Kidney glomerular epithelial cell (primary cell): ENCODE measurements around the gene TTC7B.
"Not testable (repeated sequence)": the region's sequence is repeated elsewhere in the genome, so short reads cannot be mapped to it uniquely, and the experiment has no call there.

ENCODE experiments used
- DNase-seq: peaks from one replicate; lab custom pipeline; 2025; lab: John Stamatoyannopoulos, UW

Gene TTC7B

DNA sequence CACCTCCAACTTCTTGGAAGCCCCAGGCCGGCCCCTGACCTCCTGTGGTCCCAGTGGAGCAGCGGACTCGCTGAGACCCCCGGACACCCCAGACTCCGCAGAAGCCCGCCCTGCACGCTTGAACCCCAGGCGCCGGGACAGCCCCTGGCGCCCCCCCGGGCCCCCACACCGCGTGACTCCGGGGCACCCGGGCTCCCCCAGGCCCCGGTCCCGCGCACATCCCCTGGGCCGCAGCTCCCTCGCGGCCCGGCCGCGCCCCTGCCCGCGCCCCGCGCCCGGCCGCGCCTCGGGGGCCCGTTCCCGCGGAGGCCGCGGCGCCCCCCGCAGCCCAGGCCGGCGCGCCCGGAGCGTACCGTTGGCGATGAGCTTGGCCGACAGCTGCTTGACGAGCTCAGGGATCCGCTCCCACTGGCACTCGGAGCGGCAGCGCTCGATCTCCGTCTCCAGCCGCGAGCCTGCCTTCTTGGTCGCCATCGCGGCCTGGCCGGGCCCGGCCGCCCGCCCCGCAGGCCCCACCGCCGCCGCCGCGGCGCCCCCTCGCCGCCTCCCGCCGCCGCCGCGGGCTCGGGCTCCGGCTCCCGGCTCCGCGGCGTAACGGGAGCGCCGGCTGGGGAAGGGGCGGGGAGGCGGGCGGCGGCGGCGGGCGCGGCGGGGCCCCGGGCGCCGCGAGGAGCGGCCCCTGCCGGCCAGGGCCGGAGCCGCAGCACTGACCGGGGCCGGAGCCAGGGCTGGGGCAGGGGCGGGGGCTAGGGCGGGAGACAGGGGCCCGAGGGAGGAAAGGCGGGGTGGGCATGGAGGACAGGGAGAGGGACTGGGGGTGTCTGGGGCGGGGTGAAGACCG, at the start of gene TTC7B:
TTC7B (minus strand) TSS at position 609 of the 841 bp plus-strand sequence; CDS start at position 474, 135 bp downstream.
- DNase-seq: no peak

GRCh38 chr14:90864741-90865140, 48.5 kb upstream of the TTC7B start:
- no peak for DNase-seq

- no peak for DNase-seq
Measured at GRCh38 chr14:90858511-90858910, 42.3 kb upstream of the TTC7B start.

- DNase-seq: no peak
Measured at GRCh38 chr14:90857866-90858265, 41.6 kb upstream of the TTC7B start.

DNA sequence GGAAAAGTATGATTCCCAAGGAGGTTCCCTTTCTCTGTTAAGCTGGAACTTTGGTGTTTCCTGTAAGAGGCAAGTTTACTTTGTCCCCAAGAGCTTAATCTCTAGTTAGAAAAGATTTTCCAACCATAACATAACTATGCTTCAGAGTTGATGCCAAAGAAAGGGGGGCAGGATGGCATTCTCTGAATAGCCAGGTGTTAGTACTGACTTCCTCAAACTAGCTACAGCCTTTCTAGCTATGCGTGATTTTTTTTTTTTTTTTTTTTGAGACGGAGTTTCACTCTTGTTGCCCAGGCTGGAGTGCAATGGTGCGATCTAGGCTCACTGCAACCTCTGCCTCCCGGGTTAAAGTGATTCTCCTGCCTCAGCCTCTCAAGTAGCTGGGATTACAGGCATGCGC, 39.9 kb upstream of the TTC7B start:
- not testable (repeated sequence) for DNase-seq

GRCh38 chr14:90853116-90853515, 36.9 kb upstream of the TTC7B start:
- DNase-seq: no peak

- DNase-seq: no peak
Measured at GRCh38 chr14:90851327-90852036, 35.3 kb upstream of the TTC7B start.

- peak; percentile 30 for DNase-seq
Measured at GRCh38 chr14:90850487-90850886, 34.3 kb upstream of the TTC7B start.

DNA sequence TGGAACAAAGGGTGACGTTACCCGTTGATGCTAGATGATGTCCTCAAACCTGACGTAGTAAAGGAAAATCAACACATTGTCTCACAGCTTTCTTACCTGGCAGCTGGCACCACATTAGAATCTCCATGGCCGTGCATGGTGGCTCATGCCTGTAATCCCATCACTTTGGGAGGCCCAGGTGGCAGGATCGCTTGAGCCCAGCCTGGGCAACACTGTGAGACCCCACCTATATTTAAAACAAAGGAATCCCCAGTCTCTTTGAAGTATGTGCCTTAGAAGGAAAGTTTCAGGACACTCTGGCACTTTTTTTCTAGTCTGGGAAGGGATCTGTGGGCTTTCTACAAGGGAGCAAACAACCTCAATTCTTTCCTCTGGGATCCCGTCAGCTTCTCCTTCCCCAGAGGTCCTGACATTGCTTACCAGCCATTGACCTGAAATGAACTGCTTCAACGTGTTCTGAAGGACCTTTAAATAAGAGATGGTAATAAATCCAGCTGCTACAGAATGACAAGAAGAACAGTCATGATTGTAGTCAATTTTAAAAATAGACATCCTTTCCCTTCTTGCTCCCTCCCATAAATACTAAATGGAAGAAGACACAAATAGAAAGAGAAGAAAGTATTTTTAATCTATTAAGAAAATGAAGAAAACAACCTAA, 33.7 kb upstream of the TTC7B start:
- DNase-seq: no peak

- DNase-seq: no peak
Measured at GRCh38 chr14:90848944-90849731, 32.9 kb upstream of the TTC7B start.

- no peak for DNase-seq
Measured at GRCh38 chr14:90846511-90846910, 30.3 kb upstream of the TTC7B start.

- DNase-seq: no peak
Measured at GRCh38 chr14:90844321-90844720, 28.1 kb upstream of the TTC7B start.

DNA sequence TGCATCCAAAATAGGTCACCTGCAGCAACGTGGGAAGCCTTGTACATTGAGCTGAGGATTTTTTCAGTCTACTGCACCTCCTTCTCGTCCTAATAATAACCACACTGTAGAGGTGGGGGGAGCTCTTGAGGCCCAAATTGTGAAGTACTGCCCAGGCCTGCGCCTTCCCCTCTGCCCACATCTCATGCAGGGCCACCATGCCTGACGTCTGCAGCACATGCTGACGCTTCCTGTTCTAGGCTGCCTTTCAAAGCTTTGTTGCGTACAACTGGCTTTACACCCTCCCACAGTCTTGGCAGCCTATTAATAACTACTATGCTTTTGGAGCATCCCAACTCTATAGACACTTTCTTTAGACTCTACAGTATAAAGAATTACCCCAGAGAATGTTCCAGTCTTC, 26.5 kb upstream of the TTC7B start:
- no peak for DNase-seq

DNA sequence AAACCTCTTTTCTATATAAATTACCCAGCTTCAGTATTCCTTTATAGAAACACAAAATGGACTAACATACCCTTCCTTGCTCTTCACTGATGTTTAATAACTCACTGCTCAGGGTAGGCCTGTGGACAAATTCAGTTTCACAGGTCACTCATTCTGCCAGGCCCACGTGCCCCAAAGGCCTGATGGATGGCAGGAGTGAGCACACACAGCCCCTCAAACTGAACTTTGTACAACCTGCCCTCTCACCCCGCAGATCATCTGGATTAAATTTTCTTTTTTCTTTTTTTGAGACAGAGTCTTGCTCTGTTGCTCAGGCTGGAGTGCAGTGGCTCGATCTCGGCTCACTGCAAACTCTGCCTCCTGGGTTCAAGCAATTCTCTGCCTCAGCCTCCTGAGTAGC, 24.4 kb upstream of the TTC7B start:
- not testable (repeated sequence) for DNase-seq

DNA sequence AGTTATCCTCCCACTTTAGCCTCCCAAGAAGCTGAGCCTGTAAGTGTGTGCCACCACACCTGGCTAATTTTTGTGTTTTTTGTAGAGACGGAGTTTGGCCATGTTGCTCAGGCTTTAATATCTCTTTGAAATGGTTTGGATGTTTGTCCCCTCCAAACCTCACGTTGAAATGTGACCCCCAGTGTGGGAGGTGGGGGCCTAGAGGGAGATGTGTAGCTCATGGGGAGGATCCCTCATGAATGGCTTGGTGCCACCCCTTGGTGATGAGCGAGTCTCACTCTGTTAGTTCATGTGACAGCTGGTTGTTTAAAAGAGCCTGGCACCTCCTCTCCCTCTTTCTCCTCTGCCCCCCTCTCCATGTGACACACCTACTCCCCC, 23.6 kb upstream of the TTC7B start:
- DNase-seq: no peak

- no peak for DNase-seq
Measured at GRCh38 chr14:90839024-90839888, 23.0 kb upstream of the TTC7B start.

DNA sequence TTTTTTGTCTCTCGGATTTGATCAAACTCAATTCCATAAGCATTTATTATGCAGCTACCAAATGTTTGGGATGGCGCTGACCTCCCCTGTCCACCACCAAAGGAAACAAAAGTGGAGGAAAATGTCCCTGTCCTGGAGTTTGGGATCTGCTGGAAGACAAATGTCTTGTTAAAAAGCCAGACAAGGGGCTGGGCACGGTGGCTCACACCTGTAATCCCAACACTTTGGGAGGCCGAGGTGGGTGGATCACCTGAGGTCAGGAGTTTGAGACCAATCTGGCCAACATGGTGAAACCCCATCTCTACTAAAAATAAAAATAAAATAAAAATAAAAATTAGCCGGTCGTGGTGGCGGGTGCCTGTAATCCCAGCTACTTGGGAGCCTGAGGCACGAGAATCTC, 22.3 kb upstream of the TTC7B start:
- DNase-seq: not testable (repeated sequence)

- no peak for DNase-seq
Measured at GRCh38 chr14:90837355-90837754, 21.1 kb upstream of the TTC7B start.

DNA sequence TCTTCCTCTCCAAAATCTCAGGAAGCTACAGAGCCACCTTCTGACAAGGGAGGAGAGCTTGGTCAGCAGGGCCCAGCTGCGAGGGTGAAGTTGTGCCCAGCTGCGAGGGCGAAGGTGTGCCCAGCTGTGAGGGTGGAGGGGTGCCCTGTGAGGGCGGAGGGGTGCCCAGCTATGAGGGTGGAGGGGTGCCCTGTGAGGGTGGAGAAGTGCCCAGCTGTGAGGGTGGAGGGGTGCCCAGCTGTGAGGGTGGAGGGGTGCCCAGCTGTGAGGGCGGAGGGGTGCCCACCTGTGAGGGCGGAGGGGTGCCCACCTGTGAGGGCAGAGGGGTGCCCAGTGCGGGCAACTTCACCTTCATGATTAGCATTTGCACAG, 20.4 kb upstream of the TTC7B start:
- no peak for DNase-seq

- no peak for DNase-seq
Measured at GRCh38 chr14:90831821-90832220, 15.6 kb upstream of the TTC7B start.
